Erythroblast (primary cell): ENCODE results near the gene RPS6KA2.

Experiments
- GATA1 ChIP-seq: IDR thresholded peaks from 2 replicates; pipeline ENCODE4 v1.6.1; 2011; ENCODE audit warnings: low read depth, mild to moderate bottlenecking, control low read depth, low read length, moderate library complexity
- POLR2A ChIP-seq: IDR thresholded peaks from 2 replicates; pipeline ENCODE4 v1.6.1; 2011; ENCODE audit warnings: mild to moderate bottlenecking, low read length

DNA sequence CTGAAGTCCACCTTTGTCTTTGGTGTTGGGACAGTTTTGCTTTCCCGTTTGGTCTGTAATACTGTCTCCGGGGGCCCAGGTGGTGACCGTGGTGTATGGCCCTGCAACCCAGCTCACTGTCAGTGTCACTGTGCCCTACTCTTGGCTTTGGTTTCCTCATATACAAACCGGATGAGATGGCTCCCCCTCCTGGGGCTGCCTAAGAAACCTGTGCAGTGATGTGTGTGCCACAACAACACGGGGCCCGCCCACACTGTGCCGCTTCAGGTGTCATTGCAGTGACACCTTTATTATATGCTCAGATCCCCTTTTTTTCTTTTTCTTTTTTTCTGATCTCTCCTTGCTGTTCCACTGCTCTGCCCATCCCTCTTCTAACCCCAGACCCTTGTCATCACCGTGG is 114.5 kb downstream of the RPS6KA2 start:
- TF ChIP-seq POLR2A (no peak), GATA1 (no peak)
